H1 (cell line): ENCODE measurements around the gene PITPNC1. TPM values are rescaled to one million over a fixed set of nuclear protein-coding genes. Genes with fewer than 3 reads are reported as not detected.

ENCODE experiments used
- CTCF ChIA-PET: fragments of 300-600 bp; sonication (Branson Sonifier 250); formaldehyde crosslinking; loops from one replicate; lab custom pipeline; 2021; ENCODE audit not compliant: partially characterized antibody; lab: Charles Lee
- POLR2A ChIA-PET: fragments of 300-600 bp; sonication (Branson Sonifier 250); formaldehyde crosslinking; loops from one replicate; lab custom pipeline; 2021; ENCODE audit warnings: inconsistent platforms; ENCODE audit not compliant: partially characterized antibody; lab: Charles Lee
- DNase-seq, 2 experiments: peaks; one replicate each; pipeline versions ENCODE4 v3.0.0 to v3.0.0-alpha.2; 2010 to 2022; ENCODE audit warnings: low spot score in 2 of 2, low read depth in 1 of 2, mixed read lengths in 1 of 2
- FAIRE-seq: peaks from 2 replicates; lab custom pipeline; 2011; peaks lifted over from hg19 to GRCh38; lab: Jason Lieb, UNC
- H2AFZ ChIP-seq: 2 replicates; pipeline ENCODE4 v1.8.1; 2012; ENCODE audit warnings: low read length, inconsistent platforms
- H2AK5ac ChIP-seq: 2 replicates; pipeline ENCODE4 v1.6.1; 2013; ENCODE audit warnings: low read depth, low read length
- H2BK120ac ChIP-seq: replicated peaks from 2 replicates; pipeline ENCODE3; 2013; ENCODE audit warnings: low read depth, low read length, inconsistent platforms
- H2BK12ac ChIP-seq: 2 replicates; pipeline ENCODE4 v1.6.1; 2013; ENCODE audit warnings: low read depth, low read length
- H2BK15ac ChIP-seq: 2 replicates; pipeline ENCODE4 v1.6.1; 2013; ENCODE audit warnings: low read length
- H2BK20ac ChIP-seq: 2 replicates; pipeline ENCODE4 v1.6.1; 2013; ENCODE audit warnings: low read length
- H2BK5ac ChIP-seq: 2 replicates; pipeline ENCODE4 v1.6.1; 2013; ENCODE audit warnings: low read depth, low read length
- H3K14ac ChIP-seq: 2 replicates; pipeline ENCODE4 v1.6.1; 2013; ENCODE audit warnings: inconsistent platforms; ENCODE audit not compliant: insufficient read length
- H3K18ac ChIP-seq: 2 replicates; pipeline ENCODE4 v1.6.1; 2013; ENCODE audit warnings: low read length; ENCODE audit errors: extremely low read depth
- H3K23ac ChIP-seq: 2 replicates; pipeline ENCODE4 v1.6.1; 2013; ENCODE audit warnings: inconsistent platforms; ENCODE audit not compliant: insufficient read length
- H3K23me2 ChIP-seq: 2 replicates; pipeline ENCODE4 v1.6.1; 2013; ENCODE audit warnings: low read depth, low read length
- H3K27ac ChIP-seq: 2 replicates; pipeline ENCODE4 v1.6.1; 2011; ENCODE audit warnings: low read depth, low read length, inconsistent platforms
- H3K27me3 ChIP-seq, 4 experiments: replicated peaks in 1 of 4; 1 replicate in 1 of 4; 2 replicates in 3 of 4; pipeline versions ENCODE4 v1.6.1 to v1.8.1; 2011 to 2013; ENCODE audit warnings: low read length in 3 of 4, mild to moderate bottlenecking in 3 of 4, inconsistent platforms in 2 of 4, mixed read lengths in 2 of 4, moderate library complexity in 1 of 4; ENCODE audit not compliant: control insufficient read depth in 3 of 4, insufficient read depth in 3 of 4; ENCODE audit errors: extremely low read depth in 1 of 4
- H3K36me3 ChIP-seq, 4 experiments: 2 replicates each; pipeline versions ENCODE4 v1.6.1 to v1.8.1; 2011 to 2013; ENCODE audit warnings: mild to moderate bottlenecking in 4 of 4, low read length in 3 of 4, moderate library complexity in 2 of 4, control low read depth in 1 of 4, inconsistent platforms in 1 of 4; ENCODE audit not compliant: insufficient read depth in 4 of 4, control insufficient read depth in 2 of 4
- H3K4ac ChIP-seq: replicated peaks from 2 replicates; pipeline ENCODE3; 2013; ENCODE audit warnings: low read length, low read depth, mixed read lengths, inconsistent platforms; ENCODE audit not compliant: insufficient read length
- H3K4me1 ChIP-seq, 4 experiments: replicated peaks in 1 of 4; 1 replicate in 1 of 4; 2 replicates in 3 of 4; pipeline versions ENCODE4 v1.6.1 to v1.8.1; 2011 to 2013; ENCODE audit warnings: low read length in 3 of 4, inconsistent platforms in 2 of 4, mixed read lengths in 1 of 4; ENCODE audit not compliant: insufficient read depth in 4 of 4, control insufficient read depth in 3 of 4
- H3K4me2 ChIP-seq, 2 experiments: 2 replicates each; pipeline versions ENCODE4 v1.6.1 to v1.8.1; 2011 to 2013; ENCODE audit warnings: low read depth in 2 of 2, low read length in 2 of 2, control low read depth in 1 of 2, inconsistent platforms in 1 of 2, mild to moderate bottlenecking in 1 of 2; ENCODE audit not compliant: insufficient read depth in 1 of 2
- H3K4me3 ChIP-seq, 4 experiments: fragments of 200-600, 300-600 bp in 1 of 4; sonication (generic), shearing (Covaris generic), sonication (Bioruptor Twin) in 1 of 4; 2 replicates each; pipeline versions ENCODE4 v1.5.1 to v1.8.1; 2011 to 2016; ENCODE audit warnings: low read length in 4 of 4, low read depth in 3 of 4, control low read depth in 2 of 4, inconsistent platforms in 2 of 4, mild to moderate bottlenecking in 2 of 4, mixed read lengths in 1 of 4, moderate library complexity in 1 of 4; ENCODE audit not compliant: insufficient read depth in 2 of 4; ENCODE audit errors: extremely low read depth in 1 of 4
- H3K56ac ChIP-seq: replicated peaks from 2 replicates; pipeline ENCODE3; 2013; ENCODE audit warnings: low read depth, mild to moderate bottlenecking, mixed read lengths, low read length, inconsistent platforms; ENCODE audit not compliant: insufficient read length
- H3K79me1 ChIP-seq: 2 replicates; pipeline ENCODE4 v1.6.1; 2013; ENCODE audit warnings: low read depth, low read length, control low read depth
- H3K79me2 ChIP-seq, 2 experiments: 2 replicates each; pipeline versions ENCODE4 v1.6.1 to v1.8.1; 2012 to 2013; ENCODE audit warnings: low read length in 2 of 2, mild to moderate bottlenecking in 2 of 2, inconsistent platforms in 1 of 2; ENCODE audit not compliant: insufficient read depth in 2 of 2, control insufficient read depth in 1 of 2
- H3K9ac ChIP-seq, 4 experiments: replicated peaks in 1 of 4; 1 replicate in 1 of 4; 2 replicates in 3 of 4; pipeline versions ENCODE4 v1.6.1 to v1.8.1; 2011 to 2013; ENCODE audit warnings: low read depth in 3 of 4, low read length in 3 of 4, control low read depth in 2 of 4, mild to moderate bottlenecking in 2 of 4, moderate library complexity in 2 of 4, inconsistent platforms in 1 of 4; ENCODE audit errors: extremely low read depth in 1 of 4
- H3K9me3 ChIP-seq, 2 experiments: 2 replicates each; pipeline versions ENCODE4 v1.6.1 to v1.8.1; 2012 to 2013; ENCODE audit warnings: mild to moderate bottlenecking in 2 of 2, moderate library complexity in 2 of 2, control low read depth in 1 of 2, inconsistent platforms in 1 of 2, low read depth in 1 of 2, low read length in 1 of 2, mixed read lengths in 1 of 2; ENCODE audit not compliant: insufficient read depth in 2 of 2
- H4K20me1 ChIP-seq, 2 experiments: replicated peaks in 1 of 2; 2 replicates each; pipeline versions ENCODE3 to v1.8.1; 2011 to 2013; ENCODE audit warnings: inconsistent platforms in 2 of 2, low read length in 2 of 2, mild to moderate bottlenecking in 1 of 2; ENCODE audit not compliant: insufficient read depth in 2 of 2, control insufficient read depth in 1 of 2
- H4K5ac ChIP-seq: 2 replicates; pipeline ENCODE4 v1.6.1; 2013; ENCODE audit warnings: low read length, low read depth, mixed read lengths, inconsistent platforms; ENCODE audit not compliant: insufficient read length
- H4K8ac ChIP-seq: 2 replicates; pipeline ENCODE4 v1.8.0; 2013; ENCODE audit warnings: mild to moderate bottlenecking, moderate library complexity, low read length, inconsistent platforms; ENCODE audit not compliant: insufficient read depth; ENCODE audit errors: extremely low read depth
- H4K91ac ChIP-seq: replicated peaks from 2 replicates; pipeline ENCODE3; 2013; ENCODE audit warnings: low read length, mixed read lengths, inconsistent platforms; ENCODE audit not compliant: insufficient read length
- CEBPB ChIP-seq: IDR thresholded peaks from 2 replicates; pipeline ENCODE4 v1.6.1; 2012; ENCODE audit warnings: low read depth, low read length
- NANOG ChIP-seq: IDR thresholded peaks from 2 replicates; pipeline ENCODE4 v1.6.1; 2011; ENCODE audit warnings: low read length, low read depth, mild to moderate bottlenecking, inconsistent platforms; ENCODE audit not compliant: insufficient read depth, poor library complexity, severe bottlenecking
- SIX5 ChIP-seq: IDR thresholded peaks from 2 replicates; pipeline ENCODE4 v1.6.1; 2011; ENCODE audit warnings: mild to moderate bottlenecking, low read depth, low read length
- SP1 ChIP-seq: IDR thresholded peaks from 2 replicates; pipeline ENCODE4 v1.6.1; 2011; ENCODE audit warnings: low read depth, low read length
- SUZ12 ChIP-seq: fragments of 200-600 bp; sonication (generic); IDR thresholded peaks from 2 replicates; pipeline ENCODE4 v1.6.1; 2012; ENCODE audit warnings: mild to moderate bottlenecking, inconsistent platforms, low read length, moderate library complexity, mixed read lengths
- TAF1 ChIP-seq: IDR thresholded peaks from 2 replicates; pipeline ENCODE4 v1.6.1; 2011; ENCODE audit warnings: mild to moderate bottlenecking, low read depth, low read length
- WGBS, 2 experiments: shearing (Covaris generic) in 1 of 2; methylation state at CpG; one replicate each; pipeline versions ENCODE4 v1.1.6 to v1.1.7; 2013 to 2015; ENCODE audit warnings: low lambda C conversion rate in 2 of 2, mixed read lengths in 2 of 2, inconsistent platforms in 1 of 2, low coverage in 1 of 2, missing lambda C conversion rate in 1 of 2; ENCODE audit not compliant: insufficient replicate concordance in 2 of 2, insufficient coverage in 1 of 2, insufficient read length in 1 of 2; ENCODE audit errors: extremely low coverage in 1 of 2, missing lambda C conversion rate in 1 of 2; 5-methylcytosine and 5-hydroxymethylcytosine counted together
- polyA plus RNA-seq, 7 experiments: library from polyadenylated mRNA; depleted of rRNA in 3 of 7; stranded (reverse) in 5 of 7; unstranded in 2 of 7; fragments of >200 nt in 5 of 7; fragments of 200-250 nt in 2 of 7; gene quantifications; 1 replicate in 5 of 7; 2 replicates in 1 of 7; 4 replicates in 1 of 7; pipeline versions ENCODE4 v1.2.1 to v1.2.3, GENCODE V29; 2011 to 2013; ENCODE audit warnings: missing spikeins in 2 of 7, mixed read lengths in 2 of 7
- total RNA-seq: library from RNA; stranded (reverse); fragmentation: NEBNext Ultra II Directional; extraction: Animal tissue kit (Norgen Biotek cat#: 25700); gene quantifications from 2 replicates; pipeline ENCODE4 v1.2.1, GENCODE V29; 2021
- TF ChIP-seq, protein P1 (sequence below): IDR thresholded peaks from 2 replicates; pipeline ENCODE4 v1.6.1; 2011; ENCODE audit warnings: low read depth, mild to moderate bottlenecking, low read length; ENCODE audit not compliant: insufficient read depth

Gene PITPNC1
- total and polyA plus RNA-seq, 2 of the 8 experiments (the other 6 are each of a cell fraction or from before 2014, with no cell fraction given): 17.6 to 54.7 TPM

DNA sequence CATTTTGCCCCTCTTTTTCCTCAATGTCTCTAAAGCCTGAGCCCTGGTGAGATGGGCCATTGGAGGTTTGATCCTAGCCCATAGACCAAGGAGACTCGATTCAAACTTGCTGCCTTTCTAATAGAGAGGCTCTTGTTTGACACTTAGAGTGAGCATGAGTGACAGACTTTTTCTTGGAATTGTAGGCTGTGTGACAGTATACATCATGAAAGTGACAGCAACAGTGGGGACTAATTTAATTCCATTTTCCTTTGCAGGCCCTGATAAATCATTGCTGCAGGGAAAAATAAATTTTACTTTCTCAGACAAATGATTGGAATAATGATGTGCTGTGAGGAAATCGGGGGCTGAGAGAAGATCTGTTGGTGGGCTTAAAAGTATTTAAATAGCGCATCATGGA, 171.6 kb downstream of the PITPNC1 start:
- Histone ChIP-seq H4K5ac (no peak overlapping the region), H4K91ac (no peak overlapping the region), H3K56ac (no peak overlapping the region), H2BK20ac (no peak overlapping the region), H3K14ac (no peak overlapping the region), H3K36me3 (no peaks in the 10 kb centered on the region), H2AK5ac (no peak overlapping the region), H3K23me2 (no peaks in the 10 kb centered on the region), H3K4me1 (peaks cover 0 to 3% (median 1%) of the 10 kb centered on the region in 4 experiments; a peak in 2 of 7 replicates), H2BK15ac (no peak overlapping the region), H3K9ac (no peak overlapping the region), H3K4me2 (no peak overlapping the region), H3K79me1 (no peaks in the 10 kb centered on the region), H3K79me2 (no peaks in the 10 kb centered on the region; a peak in 1 of 4 replicates), H2BK12ac (no peak overlapping the region), H4K20me1 (no peaks in the 10 kb centered on the region), H3K9me3 (no peaks in the 10 kb centered on the region), H2BK120ac (no peak overlapping the region), H2AFZ (no peak overlapping the region), H3K27me3 (no peaks in the 10 kb centered on the region), H3K4ac (no peak overlapping the region), H3K4me3 (no peak overlapping the region), H3K18ac (no peak overlapping the region), H3K23ac (no peak overlapping the region), H2BK5ac (no peak overlapping the region), H4K8ac (no peak overlapping the region), H3K27ac (no peak overlapping the region)
- TF ChIP-seq SUZ12 (no peak), TAF1 (no peak), CEBPB (no peak), SIX5 (no peak), SP1 (no peak), NANOG (no peak)
- TF ChIP-seq, protein P1, sequence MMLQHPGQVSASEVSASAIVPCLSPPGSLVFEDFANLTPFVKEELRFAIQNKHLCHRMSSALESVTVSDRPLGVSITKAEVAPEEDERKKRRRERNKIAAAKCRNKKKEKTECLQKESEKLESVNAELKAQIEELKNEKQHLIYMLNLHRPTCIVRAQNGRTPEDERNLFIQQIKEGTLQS: no peak
- POLR2A ChIA-PET: no interaction called here
- whole genome bisulfite sequencing, 2 experiments: 88% methylated on average over 3 of the region's 3 CpGs; no CpG with 5 or more reads in 1 of the 2 experiments
- CTCF ChIA-PET: interaction anchor here (0.9 to 1.9 kb wide), 2 partner anchors 37 to 66 kb away, joined by 3 to 5 read pairs; no protein-coding TSS in a partner anchor
- FAIRE-seq: no peak
- DNase-seq: no peak
